Epidermal melanocyte (primary cell): ENCODE results near the gene NR2F1.

Source experiments
- DNase-seq: peaks from one replicate; pipeline ENCODE4 v3.0.0; 2011; ENCODE audit warnings: low spot score; ENCODE audit not compliant: insufficient read length

Gene NR2F1

GRCh38 chr5:93577854-93578812, 4.9 kb upstream of the NR2F1 start:
- no peak for DNase-seq

- no peak for DNase-seq
These were observed 4.0 kb upstream of the NR2F1 start for GRCh38 chr5:93578813-93579691.

GRCh38 chr5:93579692-93580062, 3.3 kb upstream of the NR2F1 start:
- DNase-seq = no peak

GRCh38 chr5:93580063-93580926, 2.7 kb upstream of the NR2F1 start:
- DNase-seq = no peak

- no peak for DNase-seq
These were observed 2.0 kb upstream of the NR2F1 start, which contains the start of gene NR2F1-AS1 for GRCh38 chr5:93580927-93581445. NR2F1-AS1 (minus strand) TSS chr5:93581219.

GRCh38 chr5:93582167-93582462, 907 bp upstream of the NR2F1 start:
- DNase-seq = no peak

GRCh38 chr5:93583439-93583767, 381 bp downstream of the NR2F1 start:
- DNase-seq = no peak

- no peak for DNase-seq
These were observed 960 bp downstream of the NR2F1 start for GRCh38 chr5:93583768-93584595.

GRCh38 chr5:93584596-93585040, 1.6 kb downstream of the NR2F1 start:
- DNase-seq = no peak

- DNase-seq = no peak
These were observed 2.2 kb downstream of the NR2F1 start for GRCh38 chr5:93585041-93585766.

GRCh38 chr5:93585767-93586385, 2.9 kb downstream of the NR2F1 start:
- DNase-seq = no peak

GRCh38 chr5:93586736-93587596, 3.9 kb downstream of the NR2F1 start:
- DNase-seq = no peak

- DNase-seq = no peak
These were observed 4.8 kb downstream of the NR2F1 start for GRCh38 chr5:93587597-93588351.

GRCh38 chr5:93588352-93589151, 5.5 kb downstream of the NR2F1 start:
- DNase-seq = no peak

GRCh38 chr5:93589152-93589828, 6.3 kb downstream of the NR2F1 start:
- DNase-seq = no peak

GRCh38 chr5:93589829-93590215, 6.8 kb downstream of the NR2F1 start:
- no peak for DNase-seq
